GM19395 (cell line): Measurements from ENCODE around the gene VSIG10L.

Source experiments
- ATAC-seq: cut with Tn5 transposase; IDR thresholded peaks from one replicate; pipeline ENCODE4 v1.9.1; 2021; ENCODE audit warnings: mild to moderate bottlenecking, moderate library complexity; ENCODE audit not compliant: unreplicated experiment

The VSIG10L gene

GRCh38 chr19:51318687-51319648 is 23.0 kb downstream of the VSIG10L start:
- no peak for ATAC-seq

GRCh38 chr19:51317968-51318367 is 24.0 kb downstream of the VSIG10L start:
- no peak for ATAC-seq

GRCh38 chr19:51317376-51317775 is 24.6 kb downstream of the VSIG10L start:
- ATAC-seq, result no peak

- ATAC-seq, result no peak
Measured at GRCh38 chr19:51316688-51317087, 25.3 kb downstream of the VSIG10L start.

- ATAC-seq, result no peak
Measured at GRCh38 chr19:51311351-51312257, 30.3 kb downstream of the VSIG10L start, which contains the start of gene IGLON5. Gene IGLON5, plus strand, starts transcription at chr19:51311644. Its CDS starts 204 bp downstream, at chr19:51311848.

GRCh38 chr19:51305479-51305878 is 36.5 kb downstream of the VSIG10L start:
- no peak for ATAC-seq

GRCh38 chr19:51301266-51301665 is 40.7 kb downstream of the VSIG10L start:
- ATAC-seq, result no peak

- ATAC-seq, result no peak
Measured at GRCh38 chr19:51297406-51297805, 44.5 kb downstream of the VSIG10L start.

GRCh38 chr19:51296336-51297093 is 45.4 kb downstream of the VSIG10L start:
- no peak for ATAC-seq

GRCh38 chr19:51295382-51296126 is 46.4 kb downstream of the VSIG10L start:
- no peak for ATAC-seq

GRCh38 chr19:51294977-51295375 is 47.0 kb downstream of the VSIG10L start:
- no peak for ATAC-seq

- no peak for ATAC-seq
Measured at GRCh38 chr19:51294211-51294976, 47.5 kb downstream of the VSIG10L start.

- no peak for ATAC-seq
Measured at GRCh38 chr19:51293571-51294210, 48.2 kb downstream of the VSIG10L start.

GRCh38 chr19:51292971-51293370 is 49.0 kb downstream of the VSIG10L start:
- no peak for ATAC-seq

- ATAC-seq, result no peak
Measured at GRCh38 chr19:51289635-51290034, 52.3 kb downstream of the VSIG10L start.

- ATAC-seq, result no peak
Measured at GRCh38 chr19:51285682-51286081, 56.3 kb downstream of the VSIG10L start.

- no peak for ATAC-seq
Measured at GRCh38 chr19:51282335-51282734, 59.6 kb downstream of the VSIG10L start.
